Cardiac septum (tissue), 1 donor: ENCODE measurements around the gene IL27RA. TPM values are rescaled to one million over a fixed set of nuclear protein-coding genes. Genes with fewer than 3 reads are reported as not detected.

ENCODE experiments used
- DNase-seq: peaks from one replicate; pipeline ENCODE4 v3.0.0-alpha.2; 2020; ENCODE audit warnings: low spot score
- intact Hi-C: fragments of 100-400 bp; cut with DNase I; formaldehyde crosslinking; loops from one replicate; pipeline ENCODE4 v1.14.0; 2022
- total RNA-seq: library from RNA; stranded (reverse); fragmentation: NEBNext Ultra II Directional; extraction: Animal tissue kit (Norgen Biotek cat#: 25700); gene quantifications from one replicate; pipeline ENCODE4 v1.2.1, GENCODE V29; 2021
- donor health status: DM: no; HTN: no; CAD: no.

The IL27RA gene
- total RNA-seq, 1 donor from 2014 or later: 3.0 TPM

DNA sequence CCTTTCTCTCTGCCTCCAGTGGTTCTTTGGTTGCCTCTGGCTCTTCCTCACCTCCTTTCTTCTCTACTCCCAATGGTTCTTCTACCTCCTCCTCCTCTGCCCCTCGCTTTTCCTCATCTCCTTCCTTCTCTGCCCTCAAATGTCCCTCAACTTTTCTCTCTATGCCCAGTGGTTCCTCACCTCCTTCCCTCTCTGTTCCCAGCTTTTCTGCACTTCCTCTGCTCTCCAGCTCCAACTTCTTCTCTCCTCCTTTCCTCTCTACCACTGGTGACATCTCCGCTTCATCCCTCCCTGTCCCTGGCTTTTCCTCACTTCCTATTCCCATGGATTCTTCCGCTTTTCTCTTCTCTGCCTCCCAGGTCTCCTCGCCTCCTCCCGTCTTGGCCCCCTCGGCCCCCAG lies 22.5 kb downstream of the IL27RA start:
- no peak for DNase-seq
- intact Hi-C loops: no loop called here

- intact Hi-C loops: no loop called here
- DNase-seq: no peak
Observed at GRCh38 chr19:14054721-14055120, 23.2 kb downstream of the IL27RA start.

GRCh38 chr19:14055396-14055795 lies 23.8 kb downstream of the IL27RA start:
- intact Hi-C loops: no loop called here

DNA sequence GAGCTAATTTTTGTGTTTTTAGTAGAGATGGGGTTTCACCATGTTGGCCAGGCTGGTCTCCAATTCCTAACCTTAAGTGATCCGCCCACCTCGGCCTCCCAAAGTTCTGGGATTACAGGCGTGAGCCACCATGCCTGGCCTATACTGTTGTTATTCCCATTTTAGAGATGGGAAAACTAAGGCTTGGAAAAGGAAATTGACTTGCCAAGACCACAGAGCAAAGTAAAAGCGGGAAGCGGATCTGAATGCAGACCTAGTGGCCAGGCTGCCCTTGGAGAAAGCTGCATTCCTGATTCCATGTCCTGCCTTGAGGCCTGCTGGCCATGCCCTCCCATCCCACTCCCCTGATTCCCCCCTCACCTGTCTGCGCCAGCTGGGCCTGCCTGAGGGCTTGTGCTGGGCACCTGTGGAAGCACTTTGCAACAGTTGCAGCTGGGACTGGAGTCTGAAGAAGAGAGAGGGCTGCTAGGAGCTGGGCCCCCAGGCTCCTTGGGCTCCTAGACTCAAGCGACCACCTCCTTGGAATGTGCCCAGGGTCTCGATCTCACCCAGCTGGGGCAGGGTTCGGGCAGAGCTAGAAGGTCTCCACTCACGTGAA lies 24.6 kb downstream of the IL27RA start:
- intact Hi-C loops: no loop called here
- no peak for DNase-seq

More at GRCh38 chr19:14055396-14055795, 23.8 kb downstream of the IL27RA start:
- DNase-seq: no peak

- intact Hi-C loops: no loop called here
- no peak for DNase-seq
Observed at GRCh38 chr19:14056741-14057356, 25.3 kb downstream of the IL27RA start.

DNA sequence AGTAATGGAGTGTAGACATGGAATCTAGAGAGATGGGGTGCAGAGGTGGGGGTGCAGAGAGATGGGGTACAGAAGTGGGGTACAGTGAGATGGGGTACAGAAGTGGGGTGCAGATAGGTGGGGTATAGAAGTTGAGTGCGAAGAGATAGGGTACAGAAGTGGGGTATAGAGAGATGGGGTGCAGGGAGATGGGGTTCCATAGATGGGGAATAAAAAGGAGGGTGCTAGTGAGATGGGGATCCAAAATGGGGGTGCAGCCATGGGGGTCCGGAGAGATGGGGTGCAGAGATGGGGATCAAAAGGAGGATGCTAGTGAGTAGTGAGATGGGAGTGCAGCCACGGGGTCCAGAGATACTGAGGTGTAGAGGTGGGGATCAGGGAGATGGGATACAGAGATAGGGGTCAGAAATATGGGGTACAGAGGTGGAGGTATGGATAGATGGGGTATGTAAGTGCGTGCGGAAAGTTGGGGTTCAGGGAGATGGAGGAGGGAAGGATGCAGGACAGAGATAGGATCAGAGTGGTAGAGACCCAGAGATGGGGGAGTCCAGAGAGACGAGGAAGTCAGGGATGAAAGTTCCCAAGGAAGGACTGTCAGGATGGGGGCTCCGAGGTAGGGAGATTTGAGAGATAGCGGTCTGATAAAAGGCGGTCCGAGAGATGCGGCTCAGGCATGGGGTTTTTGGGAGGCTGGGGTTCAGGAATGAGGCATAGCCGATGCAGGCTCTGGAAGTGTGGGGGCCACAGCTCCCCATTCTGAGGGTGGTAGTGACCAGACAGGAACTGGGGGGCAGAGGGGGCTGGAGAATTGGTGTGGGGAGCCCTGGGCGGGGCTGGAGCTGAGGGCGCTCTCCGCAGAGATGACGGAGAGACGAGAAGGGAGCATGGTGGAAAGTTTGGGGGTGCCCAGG lies 26.9 kb downstream of the IL27RA start:
- intact Hi-C loops: no loop called here
- DNase-seq: no peak

DNA sequence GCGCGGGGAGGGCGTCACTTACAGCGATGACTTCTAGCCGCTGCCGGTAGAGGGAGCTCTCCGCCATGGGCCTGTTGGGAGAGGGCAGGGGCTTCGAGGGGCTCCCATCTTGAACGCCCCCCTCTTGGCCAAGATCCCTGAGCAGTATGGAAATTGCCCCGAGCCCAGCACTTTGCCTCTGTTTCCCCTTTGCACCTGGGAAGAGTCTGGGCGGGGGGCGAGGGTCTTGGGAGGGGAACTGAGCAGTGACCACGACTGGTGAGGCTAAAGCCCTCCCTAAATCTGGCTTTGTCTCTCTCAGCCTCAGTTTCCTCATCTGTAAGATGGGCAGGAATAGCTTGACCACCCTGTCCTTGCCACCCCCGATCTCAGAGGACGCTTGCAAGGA lies 27.5 kb downstream of the IL27RA start:
- intact Hi-C loops: no loop called here
- no peak for DNase-seq

DNA sequence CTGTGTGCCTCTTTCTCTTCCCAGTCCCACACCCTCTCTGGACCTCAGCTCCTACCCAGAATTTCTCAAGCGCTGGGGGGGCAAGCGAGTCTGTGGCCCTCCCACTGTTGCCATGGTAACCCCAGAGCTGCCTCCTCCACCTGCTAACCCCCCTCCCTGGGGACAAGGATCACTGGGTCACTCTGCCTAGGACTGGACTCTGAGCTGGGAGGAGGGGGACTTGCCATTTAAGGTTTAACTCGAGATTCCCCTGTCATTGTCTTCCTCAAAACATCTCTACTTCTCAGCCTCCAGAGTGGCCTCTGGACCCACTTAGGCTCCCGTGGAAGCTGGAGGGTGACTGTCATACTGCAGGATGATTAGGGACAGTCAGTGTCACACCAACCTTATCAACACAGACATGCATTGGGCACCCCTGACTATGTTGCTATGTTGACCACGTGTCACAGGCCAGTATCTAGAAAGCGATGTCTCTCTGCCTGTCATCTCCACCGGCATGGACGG lies 28.1 kb downstream of the IL27RA start:
- intact Hi-C loops: no loop called here
- no peak for DNase-seq

- DNase-seq: no peak
- intact Hi-C loops: no loop called here
Observed at GRCh38 chr19:14061081-14061749, 29.7 kb downstream of the IL27RA start.

GRCh38 chr19:14061751-14062557 lies 30.4 kb downstream of the IL27RA start, which contains the start of gene PALM3:
PALM3 (minus strand) TSS chr19:14062076; CDS start chr19:14061980, 96 bp downstream.
- intact Hi-C loops: no loop called here
- DNase-seq: no peak

DNA sequence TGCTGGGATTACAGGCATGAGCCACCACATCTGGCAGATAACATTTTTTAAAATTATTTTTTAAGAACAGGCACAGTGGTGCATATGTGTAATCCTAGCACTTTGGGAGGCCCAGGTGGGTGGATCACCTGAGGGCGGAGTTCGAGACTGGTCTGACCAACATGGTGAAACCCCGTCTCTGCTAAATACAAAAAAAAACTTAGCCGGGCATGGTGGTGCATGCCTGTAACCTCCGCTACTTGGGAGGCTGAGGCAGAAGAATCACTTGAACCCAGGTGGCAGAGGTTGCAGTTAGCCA lies 30.9 kb downstream of the IL27RA start:
- intact Hi-C loops: no loop called here

GRCh38 chr19:14063105-14063504 lies 31.5 kb downstream of the IL27RA start:
- no peak for DNase-seq

More for the DNA sequence above, 30.9 kb downstream of the IL27RA start:
- DNase-seq: no peak

GRCh38 chr19:14066134-14066533 lies 34.6 kb downstream of the IL27RA start:
- intact Hi-C loops: no loop called here
- DNase-seq: no peak

More at GRCh38 chr19:14063105-14063504, 31.5 kb downstream of the IL27RA start:
- intact Hi-C loops: no loop called here

GRCh38 chr19:14070268-14071050 lies 38.9 kb downstream of the IL27RA start:
- intact Hi-C loops: loop anchor here (10.0 kb wide), 2 partner anchors 274 to 286 kb away; no protein-coding TSS in a partner anchor
- no peak for DNase-seq

DNA sequence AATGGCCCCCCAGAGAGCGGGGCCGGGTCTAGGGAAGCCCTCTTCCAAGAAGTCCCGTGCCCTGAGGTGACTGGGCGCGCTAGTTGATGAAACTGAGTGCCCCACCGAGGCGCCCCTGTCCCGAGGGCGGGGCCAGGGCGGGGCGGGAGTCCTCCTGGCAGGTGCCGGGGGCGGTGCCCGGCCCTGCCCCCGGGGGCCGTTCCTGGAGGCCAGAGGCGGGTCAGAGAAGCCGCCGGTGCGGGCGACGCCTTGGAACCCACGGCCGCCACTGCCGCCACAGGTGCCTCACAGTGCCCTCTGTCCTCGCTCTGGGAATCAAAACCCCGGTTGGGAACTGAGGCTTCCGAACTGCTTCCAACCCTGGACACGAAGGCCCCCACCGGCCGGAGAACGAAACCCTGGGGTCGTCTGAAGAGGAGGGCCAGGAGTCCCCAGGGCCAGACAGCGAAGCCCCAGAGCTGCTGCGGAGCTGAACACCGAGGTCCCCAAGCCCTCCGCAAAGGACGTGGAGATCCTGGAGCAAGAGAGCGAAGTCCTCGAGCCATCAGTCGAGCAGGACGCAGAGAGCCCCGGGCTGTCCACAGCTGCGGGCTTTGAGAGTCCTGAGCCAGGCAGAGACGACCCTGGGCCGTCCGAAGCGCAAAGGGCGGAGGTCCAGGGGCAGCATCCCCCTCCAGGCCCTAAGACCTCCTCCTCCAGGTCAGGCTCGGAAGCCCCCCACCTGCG lies 41.1 kb downstream of the IL27RA start, which contains the start of gene MISP3:
Gene MISP3 (plus strand): TSS at position 252 of the 726 bp plus-strand sequence. CDS start 524 bp downstream, outside the sequence.
- DNase-seq: no peak
- intact Hi-C loops: loop anchor here (1.0 to 10.0 kb wide), 4 partner anchors 64 to 288 kb away; partner anchors contain the start of gene ASF1B

GRCh38 chr19:14073261-14073924 lies 41.8 kb downstream of the IL27RA start:
- peak; percentile 89 for DNase-seq
- intact Hi-C loops: loop anchor here (2.0 to 10.0 kb wide), 3 partner anchors 63 to 289 kb away; partner anchors contain the start of gene ASF1B
